GOT3 (cell line): ENCODE results near the gene TPCN1.

Source experiments
- DNase-seq: peaks from one replicate; lab custom pipeline; 2025; ENCODE audit warnings: mixed read lengths; lab: John Stamatoyannopoulos, UW

Gene TPCN1

DNA sequence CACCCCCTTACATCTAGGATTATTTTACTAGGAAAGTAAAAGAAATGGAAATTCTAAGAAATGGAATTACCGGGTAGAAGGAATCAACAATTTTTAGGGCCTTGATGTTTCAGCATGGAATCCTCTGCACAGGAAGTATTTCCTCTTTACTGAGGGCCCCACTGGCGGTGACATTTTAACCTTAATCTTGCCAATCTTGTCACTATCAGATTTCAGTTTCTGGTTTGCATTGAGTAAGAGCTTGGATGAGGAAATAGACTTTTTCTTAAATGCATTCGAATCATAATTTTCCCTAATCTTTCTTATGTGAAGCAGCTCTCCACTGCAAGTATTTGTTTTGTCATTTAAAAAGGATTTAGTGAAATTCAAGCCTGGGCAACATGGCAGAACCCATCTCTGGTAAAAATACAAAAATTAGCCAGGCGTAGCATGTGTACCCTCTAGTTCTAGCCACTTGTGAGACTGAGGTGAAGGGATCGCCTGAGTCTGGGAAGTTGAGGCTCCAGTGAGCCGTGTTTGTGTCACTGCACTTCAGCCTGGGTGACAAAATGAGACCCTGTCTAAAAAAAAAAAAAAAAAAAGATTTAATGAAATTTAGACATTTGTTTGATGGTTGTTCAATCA is 40.7 kb downstream of the TPCN1 start:
- DNase-seq = no peak

DNA sequence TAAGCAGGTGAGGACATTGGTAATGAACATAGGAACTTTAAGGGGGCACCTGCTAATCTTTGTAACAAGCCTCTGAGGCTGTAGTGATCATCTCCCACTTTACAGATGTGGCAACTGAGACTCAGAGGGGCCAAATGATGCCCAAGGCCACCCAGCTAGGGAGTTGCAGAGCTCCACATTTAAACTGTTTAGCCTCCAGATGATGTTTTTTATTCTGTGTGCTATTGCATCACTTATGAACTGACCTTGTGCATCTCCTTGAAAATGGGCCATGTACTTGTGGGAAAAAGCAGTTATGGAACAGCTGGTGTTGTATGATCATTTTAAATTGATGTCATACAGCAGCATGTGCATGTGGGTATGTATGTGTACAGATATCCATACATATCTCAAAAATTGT is 41.4 kb downstream of the TPCN1 start:
- DNase-seq = no peak

DNA sequence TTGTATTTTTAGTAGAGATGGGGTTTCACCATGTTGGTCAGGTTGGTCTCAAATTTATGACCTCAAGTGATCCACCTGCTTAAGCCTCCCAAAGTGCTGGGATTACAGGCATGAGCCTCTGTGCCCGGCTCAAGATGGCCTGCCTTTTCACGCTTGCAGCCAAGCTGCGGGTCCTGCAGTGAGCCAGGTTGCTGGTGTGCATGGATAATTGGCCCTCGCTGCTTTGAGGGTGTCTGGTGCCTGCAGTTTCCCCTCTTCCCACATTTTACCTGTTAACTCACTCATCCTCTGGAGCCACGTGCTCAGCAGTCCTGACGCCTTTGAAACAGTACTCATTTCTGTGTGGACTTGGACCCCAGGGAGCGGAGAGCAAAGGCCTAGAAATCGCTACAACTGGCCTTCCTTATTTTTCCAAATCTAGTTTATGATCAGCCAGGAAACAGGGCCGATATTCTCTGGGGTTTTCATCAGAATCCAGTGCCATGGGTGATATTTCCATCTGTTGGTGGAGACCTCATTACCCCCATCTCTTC is 42.2 kb downstream of the TPCN1 start:
- DNase-seq = no peak

DNA sequence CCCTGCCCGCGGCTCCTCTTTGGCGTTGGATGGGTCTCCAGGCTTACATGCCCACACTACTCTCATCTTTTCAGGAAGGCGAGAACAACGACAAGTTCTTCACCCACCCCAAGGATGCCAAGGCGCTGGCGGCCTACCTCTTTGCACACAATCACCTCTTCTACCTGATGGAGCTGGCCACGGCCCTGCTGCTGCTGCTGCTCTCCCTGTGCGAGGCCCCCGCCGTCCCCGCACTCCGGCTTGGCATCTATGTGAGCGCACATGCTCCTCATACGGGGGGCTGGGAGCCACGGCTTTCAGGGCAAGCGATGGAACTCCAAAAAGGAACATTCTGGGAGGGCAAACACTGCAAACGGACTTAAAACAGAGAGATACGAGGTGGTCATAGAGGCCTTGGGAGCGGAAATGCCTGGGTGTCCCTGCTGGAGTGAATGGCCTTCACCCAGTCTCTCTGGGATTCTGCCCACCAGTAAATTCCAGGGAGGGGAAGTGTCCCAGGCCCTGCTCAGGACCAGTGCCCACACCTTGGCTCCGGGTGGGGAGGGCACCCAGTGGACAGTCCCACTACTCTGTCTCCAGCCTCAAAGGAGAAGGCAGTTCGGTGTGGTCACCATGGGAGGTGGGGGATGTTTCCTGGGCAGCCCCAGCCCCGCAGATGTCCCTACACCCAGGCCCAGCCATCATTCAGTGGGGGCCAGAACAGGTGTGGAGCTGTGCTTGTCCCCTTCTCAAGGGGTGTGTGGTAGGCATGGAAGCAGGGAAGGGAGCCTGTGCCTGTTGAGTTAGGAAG is 45.0 kb downstream of the TPCN1 start:
- DNase-seq = no peak

DNA sequence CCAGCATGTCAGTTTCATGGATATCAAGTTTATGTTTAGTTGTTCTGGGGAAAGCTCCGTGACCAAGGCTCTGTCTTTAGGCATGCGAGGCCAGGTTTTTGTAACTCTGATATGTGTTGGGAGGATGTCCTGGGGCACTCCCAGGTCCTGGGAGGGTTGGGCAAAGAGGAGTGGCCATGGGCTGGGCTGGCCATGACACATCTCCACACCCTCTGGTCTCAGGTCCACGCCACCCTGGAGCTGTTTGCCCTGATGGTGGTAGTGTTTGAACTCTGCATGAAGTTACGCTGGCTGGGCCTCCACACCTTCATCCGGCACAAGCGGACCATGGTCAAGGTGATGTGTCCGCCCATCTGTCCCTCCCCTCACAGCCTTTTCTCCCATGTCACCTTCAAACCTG is 46.4 kb downstream of the TPCN1 start:
- no peak for DNase-seq

DNA sequence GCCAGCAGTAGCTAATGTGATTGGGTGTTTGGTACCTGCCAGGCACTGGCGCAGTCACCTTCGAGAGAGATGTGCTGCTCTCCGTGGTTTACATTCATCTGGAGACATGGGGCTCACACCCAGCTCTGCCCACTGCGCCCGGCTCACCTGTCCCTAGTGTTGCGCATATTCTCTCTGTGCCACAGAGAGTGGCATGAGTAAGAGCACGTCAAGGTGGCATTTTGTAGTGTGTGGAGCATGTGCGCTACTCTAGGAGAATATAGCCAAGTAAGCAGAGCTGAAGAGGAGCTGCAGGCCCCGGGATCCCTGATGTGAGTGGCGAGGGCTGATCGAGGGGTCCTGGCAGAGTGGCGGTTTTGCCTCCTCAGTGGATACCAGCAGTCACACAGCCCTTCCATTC is 46.9 kb downstream of the TPCN1 start:
- DNase-seq = no peak

DNA sequence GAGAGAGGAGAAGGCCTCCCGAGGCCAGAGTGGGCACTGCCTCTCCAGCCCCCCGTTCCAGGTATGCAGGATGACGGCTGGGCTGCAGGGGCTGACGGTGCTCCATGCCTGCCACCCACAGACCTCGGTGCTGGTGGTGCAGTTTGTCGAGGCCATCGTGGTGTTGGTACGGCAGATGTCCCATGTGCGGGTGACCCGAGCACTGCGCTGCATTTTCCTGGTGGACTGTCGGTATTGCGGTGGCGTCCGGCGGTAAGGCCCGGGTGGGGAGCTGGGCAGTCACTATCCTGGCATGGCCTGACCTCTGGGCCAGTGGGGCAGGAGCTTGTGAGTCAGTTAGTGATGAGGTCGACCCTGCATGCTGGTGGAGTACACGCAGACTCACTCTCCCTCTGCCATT is 47.4 kb downstream of the TPCN1 start:
- DNase-seq = no peak

DNA sequence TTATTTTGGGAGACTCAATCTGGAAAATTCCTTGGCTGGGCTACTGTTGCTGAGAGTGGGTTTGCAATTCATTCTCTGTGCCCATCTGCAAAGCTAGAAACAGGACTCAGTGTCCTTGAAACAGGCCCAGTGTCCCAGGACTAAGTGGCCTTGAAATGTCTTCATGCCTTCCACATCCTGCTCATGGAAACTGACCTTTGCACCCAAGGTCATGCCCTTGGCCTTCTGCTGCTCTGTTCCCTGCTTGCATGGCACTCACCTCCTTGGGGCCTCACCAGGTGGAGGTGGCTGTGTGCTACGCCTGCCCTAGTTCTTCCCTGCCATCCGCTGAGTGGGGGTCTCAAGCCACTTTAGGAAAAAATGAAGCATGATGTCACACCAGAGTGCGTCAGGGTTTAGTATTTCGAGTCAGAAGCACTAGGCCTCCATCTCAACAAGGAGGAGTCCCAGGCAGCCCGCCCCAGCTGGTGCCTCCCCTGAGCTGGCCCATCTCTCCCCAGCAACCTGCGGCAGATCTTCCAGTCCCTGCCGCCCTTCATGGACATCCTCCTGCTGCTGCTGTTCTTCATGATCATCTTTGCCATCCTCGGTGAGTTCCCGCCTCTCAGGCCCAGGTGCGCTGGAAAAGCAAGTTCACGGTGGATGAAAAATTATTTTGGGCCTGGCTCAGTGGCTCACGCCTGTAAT is 48.1 kb downstream of the TPCN1 start:
- no peak for DNase-seq

DNA sequence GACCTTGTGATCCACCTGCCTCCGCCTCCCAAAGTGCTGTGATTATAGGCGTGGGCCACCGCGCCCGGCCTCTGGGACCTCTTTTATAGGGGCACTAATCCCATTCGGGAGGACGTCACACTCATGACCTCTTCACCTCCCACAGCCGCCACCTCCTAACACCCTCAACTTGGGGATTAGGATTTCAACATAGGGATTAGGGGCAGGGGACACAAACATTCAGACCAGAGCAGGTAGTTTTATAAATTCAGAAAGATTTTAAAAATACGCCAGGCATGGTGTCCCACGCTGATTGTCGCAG is 49.4 kb downstream of the TPCN1 start:
- no peak for DNase-seq

DNA sequence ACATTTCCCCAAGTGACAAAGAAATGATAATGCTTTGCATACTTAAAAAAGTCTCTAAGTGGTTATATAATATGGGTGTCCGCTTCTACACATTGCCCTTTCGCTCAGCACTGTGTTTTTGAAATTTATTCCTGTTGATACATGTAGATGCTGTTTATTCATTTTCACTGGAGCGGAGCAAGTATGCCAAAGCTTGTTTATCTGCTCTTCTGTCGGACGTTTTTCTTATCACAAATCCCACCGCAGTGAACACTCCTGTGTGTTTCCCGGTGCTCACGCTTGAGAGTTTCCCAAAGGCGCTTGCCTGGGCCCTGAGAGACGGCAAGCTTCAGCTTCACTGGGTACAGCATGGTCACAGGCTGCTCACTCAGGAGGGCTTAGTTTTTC is 50.2 kb downstream of the TPCN1 start:
- no peak for DNase-seq

DNA sequence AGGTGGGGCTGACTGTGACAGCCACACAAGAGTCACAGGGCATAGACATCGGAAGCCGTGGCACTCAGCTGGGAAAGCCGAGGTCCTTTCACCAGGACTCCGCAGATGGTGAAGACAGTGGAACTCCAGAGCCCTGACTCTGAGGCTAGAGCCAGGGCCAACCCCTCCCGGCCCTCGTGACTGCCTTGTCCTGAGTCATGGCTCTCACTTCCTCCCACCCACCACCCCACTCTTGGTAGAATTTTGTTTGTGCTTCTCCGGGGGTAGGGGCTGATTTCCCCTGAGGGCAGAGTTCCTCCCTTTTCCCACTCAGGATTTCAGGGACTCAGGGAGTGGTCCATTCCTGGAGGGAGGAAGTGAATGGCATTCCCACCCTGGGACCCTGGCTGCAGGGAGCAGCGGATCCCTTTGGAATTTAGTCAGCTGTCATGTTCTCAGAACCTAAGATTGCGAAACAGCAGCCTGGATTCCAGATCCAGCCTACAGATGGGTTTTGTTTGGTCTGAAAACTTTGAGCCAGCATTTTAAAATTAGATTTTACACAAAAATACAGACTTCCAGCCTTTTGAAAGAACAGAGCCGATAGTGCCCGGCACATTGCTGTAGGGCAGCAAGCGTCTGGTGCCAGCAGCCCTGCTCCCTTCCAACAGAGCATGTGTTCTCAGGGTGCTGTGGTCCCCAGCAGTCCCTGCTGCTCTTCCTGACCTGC is 50.7 kb downstream of the TPCN1 start:
- no peak for DNase-seq

DNA sequence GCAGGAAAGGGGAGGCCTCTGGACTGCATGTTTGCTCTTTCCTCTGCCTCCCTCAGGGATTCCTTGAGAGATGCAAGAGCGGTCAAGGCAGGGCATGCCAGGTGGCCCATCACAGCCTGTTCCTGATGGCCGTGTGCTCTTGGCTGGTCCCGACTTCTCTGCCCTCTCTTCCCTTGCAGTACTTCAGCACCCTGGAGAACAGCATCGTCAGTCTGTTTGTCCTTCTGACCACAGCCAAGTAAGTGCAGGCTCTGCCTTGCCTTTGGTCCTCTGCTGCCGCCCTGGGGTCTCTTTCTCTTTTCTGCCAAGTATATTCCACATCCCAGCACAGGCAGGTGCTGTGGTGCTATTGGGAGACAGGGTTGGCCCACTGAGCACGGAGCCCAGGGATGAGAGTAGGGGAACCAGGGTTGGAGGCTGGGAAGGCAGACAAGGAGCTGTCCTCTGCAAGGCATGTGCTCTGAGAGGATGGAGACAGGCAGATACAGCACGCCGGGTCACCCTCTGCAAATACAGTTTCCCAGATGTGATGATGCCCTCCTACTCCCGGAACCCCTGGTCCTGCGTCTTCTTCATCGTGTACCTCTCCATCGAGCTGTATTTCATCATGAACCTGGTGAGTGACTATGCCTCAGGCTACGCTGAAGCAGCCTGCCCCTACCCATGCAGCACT is 51.9 kb downstream of the TPCN1 start:
- no peak for DNase-seq

DNA sequence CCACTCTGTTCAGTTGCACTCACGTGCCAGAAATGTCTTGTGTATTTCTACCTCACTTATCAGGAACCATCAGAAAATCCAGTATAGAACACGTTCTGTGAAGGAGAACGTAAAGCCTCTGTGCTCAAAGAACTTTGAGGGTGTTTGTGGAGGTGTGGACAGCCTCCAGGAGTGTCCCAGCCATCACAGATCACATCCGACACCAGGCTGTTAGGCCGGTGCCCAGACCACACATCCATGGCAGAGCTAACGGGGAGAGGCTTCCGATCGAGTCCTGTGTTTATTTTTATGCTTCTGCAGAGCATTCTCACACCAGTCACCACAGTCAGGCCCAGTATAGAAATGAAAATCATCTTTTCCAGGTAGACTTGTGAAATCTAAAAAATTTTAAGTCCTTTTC is 53.6 kb downstream of the TPCN1 start:
- no peak for DNase-seq

DNA sequence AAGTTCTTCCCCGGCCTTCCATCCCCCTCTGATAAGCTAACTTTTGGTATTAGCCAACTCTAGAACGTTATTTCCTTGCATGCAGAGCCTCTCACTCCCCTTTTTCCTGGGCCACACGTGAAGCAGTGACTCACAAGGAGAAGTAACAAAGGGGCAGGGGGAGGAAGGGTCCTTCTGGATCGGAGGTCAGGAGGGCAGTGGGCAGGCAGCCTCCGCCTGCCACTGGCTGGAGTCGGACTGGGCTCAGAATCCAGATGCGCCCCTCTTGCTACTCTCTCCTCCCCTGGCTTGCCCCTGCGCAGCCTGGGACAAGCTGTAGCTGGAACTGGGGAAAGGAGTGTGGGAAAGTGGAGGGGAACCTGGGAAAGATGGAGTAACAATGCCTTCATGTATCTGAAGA is 55.0 kb downstream of the TPCN1 start:
- no peak for DNase-seq

DNA sequence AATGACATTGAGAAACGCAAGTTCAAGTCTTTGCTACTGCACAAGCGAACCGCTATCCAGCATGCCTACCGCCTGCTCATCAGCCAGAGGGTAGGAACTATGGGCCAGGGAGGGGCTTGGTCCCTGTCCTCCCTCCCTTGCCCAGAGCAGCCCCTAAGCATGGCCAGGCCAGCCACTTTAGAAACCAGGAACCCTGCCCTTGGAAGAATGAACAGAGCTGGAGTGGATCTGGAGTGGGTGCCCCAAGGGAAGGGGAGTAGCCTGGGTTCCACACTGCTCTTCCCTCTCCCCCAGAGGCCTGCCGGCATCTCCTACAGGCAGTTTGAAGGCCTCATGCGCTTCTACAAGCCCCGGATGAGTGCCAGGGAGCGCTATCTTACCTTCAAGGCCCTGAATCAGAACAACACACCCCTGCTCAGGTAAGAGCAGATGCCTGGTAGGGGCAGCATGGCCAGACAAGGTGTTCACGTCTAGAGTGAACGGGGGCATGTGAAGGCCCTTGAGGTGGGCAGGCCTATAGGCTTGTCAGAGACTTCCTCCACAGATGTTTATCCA is 55.8 kb downstream of the TPCN1 start:
- DNase-seq = no peak

DNA sequence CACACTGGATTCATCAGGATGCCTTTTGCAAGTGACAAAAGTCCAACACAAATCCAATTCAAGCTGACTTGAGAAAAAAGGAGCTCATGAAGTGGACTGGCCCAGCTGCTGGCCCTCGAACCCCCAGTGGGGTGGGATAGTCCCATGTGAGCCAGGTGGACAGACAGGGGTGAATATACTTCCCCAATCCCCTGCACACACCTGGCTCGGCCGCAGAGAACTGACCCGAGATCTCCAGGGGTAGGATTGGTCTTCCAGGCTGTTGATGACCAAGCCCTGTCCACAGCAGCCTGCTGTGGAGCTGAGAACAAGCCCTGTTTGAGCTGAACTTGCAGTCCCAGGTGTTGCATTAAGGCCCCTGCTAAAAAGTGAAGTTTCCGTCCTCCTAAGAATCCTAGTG is 56.2 kb downstream of the TPCN1 start:
- no peak for DNase-seq

DNA sequence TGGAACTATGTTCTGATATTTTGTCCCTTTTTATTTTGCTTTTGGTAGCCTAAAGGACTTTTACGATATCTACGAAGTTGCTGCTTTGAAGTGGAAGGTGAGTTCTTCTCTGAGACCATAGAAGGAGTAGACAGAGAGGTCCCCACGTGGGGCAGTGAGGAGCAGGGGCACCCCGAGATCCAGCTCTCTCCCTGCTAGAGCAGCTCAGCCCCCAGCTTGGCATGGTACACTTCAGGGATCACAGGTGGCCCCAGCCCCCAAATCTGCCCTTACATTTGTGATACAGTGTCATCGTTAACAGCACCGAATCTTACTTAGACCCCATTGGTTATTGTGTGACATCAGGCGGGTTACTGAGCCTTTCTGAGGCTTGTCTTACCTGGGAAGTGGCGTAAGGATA is 56.9 kb downstream of the TPCN1 start:
- DNase-seq = no peak

DNA sequence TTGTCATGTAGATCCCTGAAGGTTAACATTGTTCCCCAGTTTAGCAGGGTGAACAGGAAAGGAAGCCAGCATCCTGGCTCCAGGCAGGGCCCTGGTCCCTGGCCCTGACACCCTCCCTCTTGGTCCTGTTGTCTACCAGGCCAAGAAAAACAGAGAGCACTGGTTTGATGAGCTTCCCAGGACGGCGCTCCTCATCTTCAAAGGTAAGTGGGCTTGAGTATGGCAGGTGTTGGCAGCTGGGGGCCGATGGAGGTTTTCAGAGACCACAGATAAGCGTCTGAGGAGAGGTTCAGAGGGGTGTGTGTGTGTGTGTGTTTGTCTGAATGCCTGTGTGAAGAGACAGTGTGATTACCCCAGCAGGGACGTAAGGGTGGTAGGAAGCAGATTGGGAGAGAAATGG is 57.4 kb downstream of the TPCN1 start:
- no peak for DNase-seq

DNA sequence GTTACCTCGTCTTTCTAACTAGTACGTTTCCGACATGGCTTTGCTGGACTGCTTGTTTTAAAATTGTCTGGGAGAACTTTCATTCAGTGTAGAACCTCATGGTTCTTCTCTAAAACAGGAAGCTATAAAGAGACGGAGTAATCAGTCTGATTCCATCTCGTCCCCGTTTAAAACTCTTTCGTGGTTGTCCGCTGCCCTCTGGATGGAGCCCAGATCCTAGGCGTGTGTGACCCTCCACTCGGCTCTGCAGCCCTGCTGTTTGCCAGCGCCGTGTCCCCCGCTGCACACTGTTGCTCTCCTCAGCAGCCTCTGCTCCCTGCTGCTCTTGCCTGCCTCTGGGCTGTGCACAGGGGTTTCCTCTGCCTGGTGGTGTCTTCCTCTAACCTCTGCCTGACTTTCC is 63.5 kb downstream of the TPCN1 start:
- DNase-seq = no peak

DNA sequence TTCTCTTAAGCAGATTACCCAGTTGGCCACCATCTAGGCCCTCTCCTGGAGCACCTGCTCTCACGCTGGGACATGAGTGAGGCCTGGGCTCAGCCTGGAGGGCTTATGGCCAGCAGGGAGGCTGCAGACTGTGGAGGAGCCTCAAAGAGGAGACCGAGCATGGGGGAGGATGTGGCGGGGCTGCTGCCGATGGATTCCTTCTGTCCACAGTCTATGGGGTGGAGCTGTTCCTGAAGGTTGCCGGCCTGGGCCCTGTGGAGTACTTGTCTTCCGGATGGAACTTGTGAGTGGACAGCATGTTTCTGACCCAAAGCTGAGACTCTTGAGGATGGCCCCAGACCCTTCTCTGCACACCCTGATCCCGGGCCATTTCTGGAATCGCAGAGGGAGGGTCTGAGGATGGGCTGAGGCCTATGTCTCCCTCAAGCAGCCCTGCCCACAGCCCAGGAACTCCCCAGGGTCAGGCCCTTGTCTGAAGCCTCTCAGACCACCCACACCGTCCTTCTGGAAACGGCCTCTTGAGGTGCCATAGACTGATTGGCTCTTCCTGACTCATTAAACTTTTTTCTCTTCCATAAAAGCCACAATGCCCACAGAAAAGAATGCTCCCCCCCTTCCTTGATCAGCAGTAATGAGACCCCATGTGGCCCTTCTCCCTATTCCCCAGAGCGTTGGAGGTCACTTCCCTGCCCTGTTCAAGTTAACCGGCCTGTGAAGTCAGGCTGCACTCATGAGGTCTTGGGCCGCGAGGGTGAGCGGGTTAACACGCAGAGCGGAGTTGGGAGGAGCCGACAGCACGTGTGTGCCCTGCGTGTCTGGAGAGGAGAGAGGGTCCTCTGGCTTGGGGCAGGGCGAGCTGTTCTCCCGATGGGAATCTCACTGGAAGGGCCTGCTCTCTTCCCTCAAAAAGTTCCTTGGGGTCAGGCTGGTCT is 64.7 kb downstream of the TPCN1 start:
- no peak for DNase-seq

DNA sequence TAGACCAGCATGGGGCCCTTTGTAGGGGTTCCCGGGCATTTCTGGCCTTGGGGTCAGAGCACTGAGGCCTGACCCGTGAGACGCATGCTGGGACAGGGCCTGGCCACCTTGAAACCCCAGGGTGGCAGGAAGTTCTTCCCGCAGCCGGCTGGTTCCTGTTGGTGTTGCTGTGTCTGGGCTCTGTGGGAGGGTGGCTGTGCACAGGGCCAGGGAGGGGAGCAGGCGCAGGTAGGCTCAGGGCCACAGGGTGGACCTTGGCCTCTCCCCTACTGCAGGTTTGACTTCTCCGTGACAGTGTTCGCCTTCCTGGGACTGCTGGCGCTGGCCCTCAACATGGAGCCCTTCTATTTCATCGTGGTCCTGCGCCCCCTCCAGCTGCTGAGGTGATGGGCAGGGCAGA is 65.4 kb downstream of the TPCN1 start:
- DNase-seq = no peak
